HepG2 (cell line): Measurements from ENCODE around the gene MEF2D. TPM values are rescaled to one million over a fixed set of nuclear protein-coding genes. Genes with fewer than 3 reads are reported as not detected.

ENCODE experiments used
- DRAP1 ChIP-seq: IDR thresholded peaks from 2 replicates; pipeline ENCODE4 v1.6.1; 2016; ENCODE audit warnings: missing genetic modification reagents, missing compliant biosample characterization
- FLYWCH1 ChIP-seq: sonication (generic); formaldehyde crosslinking; IDR thresholded peaks from 2 replicates; pipeline ENCODE4 v1.8.1; 2023; ENCODE audit warnings: mild to moderate bottlenecking, missing genetic modification reagents
- KDM6A ChIP-seq: IDR thresholded peaks from 2 replicates; pipeline ENCODE4 v1.6.1; 2016; ENCODE audit warnings: low read depth
- MATR3 ChIP-seq: sonication (generic); formaldehyde crosslinking; IDR thresholded peaks from 2 replicates; pipeline ENCODE4 v1.4.0; 2020; ENCODE audit warnings: missing genetic modification reagents
- MTF2 ChIP-seq: sonication (generic); formaldehyde crosslinking; IDR thresholded peaks from 2 replicates; pipeline ENCODE4 v1.5.0; 2020; ENCODE audit warnings: missing genetic modification reagents, borderline replicate concordance
- NCOA1 ChIP-seq: sonication (generic); formaldehyde crosslinking; IDR thresholded peaks from 2 replicates; pipeline ENCODE4 v1.9.0; 2021; ENCODE audit warnings: missing genetic modification reagents
- SIN3A ChIP-seq: IDR thresholded peaks from 2 replicates; pipeline ENCODE4 v1.6.1; 2011; ENCODE audit warnings: low read depth, mild to moderate bottlenecking, control low read depth, low read length, borderline replicate concordance
- TEAD2 ChIP-seq: sonication (generic); formaldehyde crosslinking; IDR thresholded peaks from 2 replicates; pipeline ENCODE4 v1.9.0; 2021; ENCODE audit warnings: missing genetic modification reagents
- THAP7 ChIP-seq: sonication (generic); formaldehyde crosslinking; IDR thresholded peaks from 2 replicates; pipeline ENCODE4 v1.8.1; 2023; ENCODE audit warnings: mild to moderate bottlenecking, missing genetic modification reagents
- ZBTB2 ChIP-seq: sonication (generic); formaldehyde crosslinking; IDR thresholded peaks from 2 replicates; pipeline ENCODE4 v1.8.0; 2022; ENCODE audit warnings: low read depth, missing genetic modification reagents
- ZBTB20 ChIP-seq: sonication (generic); formaldehyde crosslinking; IDR thresholded peaks from 2 replicates; pipeline ENCODE4 v1.8.1; 2023; ENCODE audit warnings: missing genetic modification reagents, low read depth, mild to moderate bottlenecking, borderline replicate concordance
- ZBTB4 ChIP-seq: sonication (generic); formaldehyde crosslinking; IDR thresholded peaks from 2 replicates; pipeline ENCODE4 v1.4.0; 2020; ENCODE audit warnings: missing genetic modification reagents, mild to moderate bottlenecking, borderline replicate concordance
- ZNF142 ChIP-seq: sonication (generic); formaldehyde crosslinking; IDR thresholded peaks from 2 replicates; pipeline ENCODE4 v1.4.0; 2020; ENCODE audit warnings: missing genetic modification reagents
- ZNF274 ChIP-seq: sonication (generic); formaldehyde crosslinking; IDR thresholded peaks from 2 replicates; pipeline ENCODE4 v1.5.1; 2020; ENCODE audit warnings: mild to moderate bottlenecking, missing genetic modification reagents
- ZNF564 ChIP-seq: sonication (generic); formaldehyde crosslinking; IDR thresholded peaks from 2 replicates; pipeline ENCODE4 v1.8.1; 2023; ENCODE audit warnings: mild to moderate bottlenecking, missing genetic modification reagents
- polyA plus RNA-seq, 8 experiments: library from polyadenylated mRNA; depleted of rRNA in 3 of 8; stranded (reverse) in 7 of 8; unstranded in 1 of 8; fragments of >200 nt; fragmentation: Illumina TruSeq in 4 of 8; extraction: Trizol in 4 of 8; gene quantifications; 2 replicates each; pipeline versions ENCODE4 v1.2.1 to v1.2.3, GENCODE V29; 2011 to 2016; ENCODE audit warnings: low read depth in 4 of 8, missing spikeins in 1 of 8, mixed read lengths in 1 of 8; ENCODE audit not compliant: insufficient read depth in 1 of 8
- total RNA-seq, 5 experiments: library from RNA; depleted of rRNA; stranded (reverse); fragments of >200 nt; fragmentation: Illumina TruSeq; extraction: Trizol; gene quantifications; 2 replicates each; pipeline ENCODE4 v1.2.3, GENCODE V29; 2016; ENCODE audit warnings: low read depth in 1 of 5

Gene MEF2D
- total and polyA plus RNA-seq, 2 of the 13 experiments (the other 11 are each of a cell fraction or from before 2014, with no cell fraction given), result 1.6 to 3.9 TPM

GRCh38 chr1:156456625-156457465 is 43.7 kb downstream of the MEF2D start (continued):
- peak; percentile 74 for TF ChIP-seq ZNF142 (CRISPR knock-in tag)
- TF ChIP-seq ZNF274 (CRISPR knock-in tag), result 0 out of 2 replicates have a peak, but pooled peaks have one; percentile 14
- TF ChIP-seq THAP7 (CRISPR knock-in tag), result peak; percentile 24; the same call in 1 of the 2 replicates
- no peak for TF ChIP-seq KDM6A (CRISPR knock-in tag)
- TF ChIP-seq NCOA1 (CRISPR knock-in tag), result 0 out of 2 replicates have a peak, but pooled peaks have one; percentile 65
- peak; percentile 72; the same call in 1 of the 2 replicates for TF ChIP-seq MTF2 (CRISPR knock-in tag)
- TF ChIP-seq ZBTB20 (CRISPR knock-in tag), result no peak
- no peak for TF ChIP-seq SIN3A
- no peak; the same call in 1 of the 2 replicates for TF ChIP-seq ZBTB2
- TF ChIP-seq MATR3 (CRISPR knock-in tag), result no peak
- TF ChIP-seq ZBTB4 (CRISPR knock-in tag), result no peak
- no peak for TF ChIP-seq FLYWCH1 (CRISPR knock-in tag)
- TF ChIP-seq ZNF564, result peak; percentile 84; the same call in 1 of the 2 replicates
- peak; percentile 64; the same call in 1 of the 2 replicates for TF ChIP-seq TEAD2
- TF ChIP-seq DRAP1 (CRISPR knock-in tag), result peak; percentile 78
